ENCODE data around the gene LDHAL6B. TPM values are rescaled to one million over a fixed set of nuclear protein-coding genes. Genes with fewer than 3 reads are reported as not detected.

LDHAL6B gene
- polyA plus RNA-seq, 1 experiment, result not detected

GRCh38 chr15:59194639-59195325 is 11.9 kb upstream of the LDHAL6B start:
- ChIA-PET CTCF (no interaction called here), POLR2A (no interaction called here)
- Histone ChIP-seq H3K4me3 (ENCODE audit: low read depth, low read length) (no peak overlapping the region), H3K27ac (ENCODE audit: low read depth, low read length) (no peak overlapping the region), H3K9me3 (ENCODE audit: control insufficient read depth, insufficient read depth, low read length) (no peaks in the 10 kb centered on the region), H3K27me3 (ENCODE audit: control insufficient read depth, insufficient read depth, low read length) (no peaks in the 10 kb centered on the region)
- TF ChIP-seq, protein P1, sequence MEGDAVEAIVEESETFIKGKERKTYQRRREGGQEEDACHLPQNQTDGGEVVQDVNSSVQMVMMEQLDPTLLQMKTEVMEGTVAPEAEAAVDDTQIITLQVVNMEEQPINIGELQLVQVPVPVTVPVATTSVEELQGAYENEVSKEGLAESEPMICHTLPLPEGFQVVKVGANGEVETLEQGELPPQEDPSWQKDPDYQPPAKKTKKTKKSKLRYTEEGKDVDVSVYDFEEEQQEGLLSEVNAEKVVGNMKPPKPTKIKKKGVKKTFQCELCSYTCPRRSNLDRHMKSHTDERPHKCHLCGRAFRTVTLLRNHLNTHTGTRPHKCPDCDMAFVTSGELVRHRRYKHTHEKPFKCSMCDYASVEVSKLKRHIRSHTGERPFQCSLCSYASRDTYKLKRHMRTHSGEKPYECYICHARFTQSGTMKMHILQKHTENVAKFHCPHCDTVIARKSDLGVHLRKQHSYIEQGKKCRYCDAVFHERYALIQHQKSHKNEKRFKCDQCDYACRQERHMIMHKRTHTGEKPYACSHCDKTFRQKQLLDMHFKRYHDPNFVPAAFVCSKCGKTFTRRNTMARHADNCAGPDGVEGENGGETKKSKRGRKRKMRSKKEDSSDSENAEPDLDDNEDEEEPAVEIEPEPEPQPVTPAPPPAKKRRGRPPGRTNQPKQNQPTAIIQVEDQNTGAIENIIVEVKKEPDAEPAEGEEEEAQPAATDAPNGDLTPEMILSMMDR (IDR thresholded peaks at IDR 0.05; ENCODE audit: low read depth, low read length), result no peak
- no peak for DNase-seq (ENCODE audit: low read depth, low spot score)

- TF ChIP-seq, protein P1 (IDR thresholded peaks at IDR 0.05; ENCODE audit: low read depth, low read length), result no peak
Measured at GRCh38 chr15:59196416-59196815, 10.2 kb upstream of the LDHAL6B start.

DNA sequence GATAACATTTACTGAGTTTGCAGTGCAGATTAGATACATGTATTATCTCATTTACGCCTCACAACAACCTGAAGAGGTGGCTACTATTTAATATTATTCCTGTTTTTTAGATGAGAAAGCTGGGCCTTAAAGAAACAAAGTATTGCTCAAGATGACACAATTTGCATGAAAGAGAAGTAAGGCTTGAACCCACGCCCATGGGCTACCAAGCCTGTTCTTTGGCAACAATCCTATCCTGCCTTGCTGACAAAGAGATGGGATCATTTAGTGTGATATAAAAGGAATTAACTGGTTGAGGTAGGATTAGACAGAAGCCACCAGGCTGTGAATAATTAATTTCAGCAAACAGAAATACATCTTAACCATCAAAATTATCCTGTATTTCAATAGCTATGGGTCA is 9.2 kb upstream of the LDHAL6B start:
- Histone ChIP-seq H3K4me3 (ENCODE audit: low read depth, low read length) (no peak overlapping the region), H3K9me3 (ENCODE audit: control insufficient read depth, insufficient read depth, low read length) (no peaks in the 10 kb centered on the region), H3K27ac (ENCODE audit: low read depth, low read length) (no peak overlapping the region), H3K27me3 (ENCODE audit: control insufficient read depth, insufficient read depth, low read length) (no peaks in the 10 kb centered on the region)
- no peak for DNase-seq (ENCODE audit: low read depth, low spot score)
- ChIA-PET POLR2A (no interaction called here), CTCF (interaction anchor here (0.7 kb wide), 1 partner anchor 22 kb away, joined by 3 read pairs; no protein-coding TSS in a partner anchor)
- TF ChIP-seq, protein P1 (IDR thresholded peaks at IDR 0.05; ENCODE audit: low read depth, low read length), result no peak

More at GRCh38 chr15:59196416-59196815, 10.2 kb upstream of the LDHAL6B start:
- Histone ChIP-seq H3K9me3 (ENCODE audit: control insufficient read depth, insufficient read depth, low read length) (no peaks in the 10 kb centered on the region), H3K4me3 (ENCODE audit: low read depth, low read length) (no peak overlapping the region), H3K27ac (ENCODE audit: low read depth, low read length) (no peak overlapping the region), H3K27me3 (ENCODE audit: control insufficient read depth, insufficient read depth, low read length) (no peaks in the 10 kb centered on the region)
- POLR2A ChIA-PET, result no interaction called here
- CTCF ChIA-PET, result interaction anchor here (0.6 to 0.7 kb wide), 3 partner anchors 21 to 984 kb away, joined by 3 to 5 read pairs (median 3); no protein-coding TSS in a partner anchor
- no peak for DNase-seq (ENCODE audit: low read depth, low spot score)

- H3K4me3 ChIP-seq (ENCODE audit: low read depth, low read length), result no peak overlapping the region
- H3K9me3 ChIP-seq (ENCODE audit: control insufficient read depth, insufficient read depth, low read length), result no peaks in the 10 kb centered on the region
- TF ChIP-seq, protein P1 (IDR thresholded peaks at IDR 0.05; ENCODE audit: low read depth, low read length), result no peak
- no peak overlapping the region for H3K27ac ChIP-seq (ENCODE audit: low read depth, low read length)
- ChIA-PET POLR2A (no interaction called here), CTCF (interaction anchor here (1.0 kb wide), 1 partner anchor 47 kb away, joined by 3 read pairs; no protein-coding TSS in a partner anchor)
- no peak for DNase-seq (ENCODE audit: low read depth, low spot score)
- no peaks in the 10 kb centered on the region for H3K27me3 ChIP-seq (ENCODE audit: control insufficient read depth, insufficient read depth, low read length)
Measured at GRCh38 chr15:59199626-59200465, 6.8 kb upstream of the LDHAL6B start.

GRCh38 chr15:59200560-59200959 is 6.1 kb upstream of the LDHAL6B start:
- TF ChIP-seq, protein P1 (IDR thresholded peaks at IDR 0.05; ENCODE audit: low read depth, low read length), result no peak
- ChIA-PET CTCF (interaction anchor here (1.0 kb wide), 1 partner anchor 46 kb away, joined by 3 read pairs; no protein-coding TSS in a partner anchor), POLR2A (no interaction called here)
- DNase-seq (ENCODE audit: low read depth, low spot score), result no peak
- Histone ChIP-seq H3K27ac (ENCODE audit: low read depth, low read length) (no peak overlapping the region), H3K4me3 (ENCODE audit: low read depth, low read length) (no peak overlapping the region), H3K9me3 (ENCODE audit: control insufficient read depth, insufficient read depth, low read length) (no peaks in the 10 kb centered on the region), H3K27me3 (ENCODE audit: control insufficient read depth, insufficient read depth, low read length) (no peaks in the 10 kb centered on the region)

All from AG04450 (cell line).